ENCODE measurements around the gene ALPL.

GRCh38 chr1:21507511-21508270, 1.5 kb upstream of the ALPL start:
- TF ChIP-seq EZH2 (IDR thresholded peaks at IDR 0.05; ENCODE audit: low read length, unreplicated experiment) (no peak), CTCF (conservative IDR thresholded peaks at IDR 0.05; ENCODE audit: low read depth, low read length) (no peak), EZH2phosphoT487 (IDR thresholded peaks at IDR 0.05; ENCODE audit: borderline replicate concordance, low read length) (no peak)

Measured in PC-3 (cell line).